GM15510 (cell line): Measurements from ENCODE around the gene CAPN5.

Source experiments
- POLR2A ChIP-seq: IDR thresholded peaks from 3 replicates; pipeline ENCODE4 v1.6.1; 2011; ENCODE audit warnings: borderline replicate concordance; ENCODE audit not compliant: insufficient read length; ENCODE audit errors: extremely low read depth

CAPN5 gene

GRCh38 chr11:77084581-77085191 is 17.9 kb downstream of the CAPN5 start:
- TF ChIP-seq POLR2A = no peak

GRCh38 chr11:77085652-77086051 is 18.9 kb downstream of the CAPN5 start:
- TF ChIP-seq POLR2A = no peak

- TF ChIP-seq POLR2A = no peak
These were observed 20.0 kb downstream of the CAPN5 start for GRCh38 chr11:77086521-77087472.

GRCh38 chr11:77087723-77088225 is 21.0 kb downstream of the CAPN5 start:
- TF ChIP-seq POLR2A = no peak

- TF ChIP-seq POLR2A = no peak
These were observed 21.6 kb downstream of the CAPN5 start for GRCh38 chr11:77088236-77089003.

- no peak for TF ChIP-seq POLR2A
These were observed 22.3 kb downstream of the CAPN5 start for GRCh38 chr11:77089004-77089545.

GRCh38 chr11:77090046-77090372 is 23.2 kb downstream of the CAPN5 start:
- TF ChIP-seq POLR2A = no peak

- TF ChIP-seq POLR2A = no peak
These were observed 23.8 kb downstream of the CAPN5 start for GRCh38 chr11:77090373-77091111.

GRCh38 chr11:77091146-77091940 is 24.6 kb downstream of the CAPN5 start:
- no peak for TF ChIP-seq POLR2A

GRCh38 chr11:77092382-77092781 is 25.6 kb downstream of the CAPN5 start:
- no peak for TF ChIP-seq POLR2A

GRCh38 chr11:77093056-77093891 is 26.5 kb downstream of the CAPN5 start:
- TF ChIP-seq POLR2A = no peak

GRCh38 chr11:77093987-77094840 is 27.4 kb downstream of the CAPN5 start:
- TF ChIP-seq POLR2A = no peak
